Suppressor macrophage treated with lipopolysaccharide for 1 hour (primary cell): ENCODE measurements around the gene CDH4.

ENCODE experiments used
- DNase-seq, 3 donors: peaks; one replicate each; pipeline ENCODE4 v3.0.0-alpha.2; 2020 to 2022

Gene CDH4

GRCh38 chr20:61746781-61747180 lies 494.7 kb downstream of the CDH4 start:
- no peak for DNase-seq

GRCh38 chr20:61748376-61748775 lies 496.3 kb downstream of the CDH4 start:
- no peak for DNase-seq

- no peak for DNase-seq
These were observed 497.5 kb downstream of the CDH4 start for GRCh38 chr20:61749406-61750075.

GRCh38 chr20:61750093-61750492 lies 498.0 kb downstream of the CDH4 start:
- no peak for DNase-seq

GRCh38 chr20:61752576-61752975 lies 500.5 kb downstream of the CDH4 start:
- DNase-seq, result no peak

- no peak for DNase-seq
These were observed 501.4 kb downstream of the CDH4 start for GRCh38 chr20:61753316-61753942.

GRCh38 chr20:61753987-61754956 lies 502.2 kb downstream of the CDH4 start:
- DNase-seq, result no peak

- DNase-seq, result no peak
These were observed 503.1 kb downstream of the CDH4 start for GRCh38 chr20:61754976-61755778.

- DNase-seq, result no peak
These were observed 504.1 kb downstream of the CDH4 start for GRCh38 chr20:61755971-61756845.

GRCh38 chr20:61756966-61757677 lies 505.1 kb downstream of the CDH4 start:
- DNase-seq, result no peak

- DNase-seq, result no peak
These were observed 505.9 kb downstream of the CDH4 start for GRCh38 chr20:61757678-61758563.

- DNase-seq, result no peak
These were observed 506.6 kb downstream of the CDH4 start for GRCh38 chr20:61758564-61759200.

GRCh38 chr20:61759286-61760065 lies 507.4 kb downstream of the CDH4 start:
- no peak for DNase-seq

GRCh38 chr20:61760321-61760720 lies 508.3 kb downstream of the CDH4 start:
- DNase-seq, result no peak

- DNase-seq, result no peak
These were observed 508.7 kb downstream of the CDH4 start for GRCh38 chr20:61760731-61761130.

GRCh38 chr20:61761453-61762166 lies 509.5 kb downstream of the CDH4 start:
- no peak for DNase-seq

- DNase-seq, result no peak
These were observed 510.2 kb downstream of the CDH4 start for GRCh38 chr20:61762167-61762710.
